DMS114 treated with DMSO at 0.1 percent for 48 hours (cell line): Measurements from ENCODE around the gene CEP57L1.
"Not testable (repeated sequence)": the region's sequence is repeated elsewhere in the genome, so short reads cannot be mapped to it uniquely, and the experiment has no call there.

ENCODE experiments used
- DNase-seq: peaks from one replicate; lab custom pipeline; 2025; ENCODE audit not compliant: unreplicated experiment; lab: John Stamatoyannopoulos, UW

CEP57L1 gene

GRCh38 chr6:109104512-109104911, 9.2 kb downstream of the CEP57L1 start:
- DNase-seq, result no peak

DNA sequence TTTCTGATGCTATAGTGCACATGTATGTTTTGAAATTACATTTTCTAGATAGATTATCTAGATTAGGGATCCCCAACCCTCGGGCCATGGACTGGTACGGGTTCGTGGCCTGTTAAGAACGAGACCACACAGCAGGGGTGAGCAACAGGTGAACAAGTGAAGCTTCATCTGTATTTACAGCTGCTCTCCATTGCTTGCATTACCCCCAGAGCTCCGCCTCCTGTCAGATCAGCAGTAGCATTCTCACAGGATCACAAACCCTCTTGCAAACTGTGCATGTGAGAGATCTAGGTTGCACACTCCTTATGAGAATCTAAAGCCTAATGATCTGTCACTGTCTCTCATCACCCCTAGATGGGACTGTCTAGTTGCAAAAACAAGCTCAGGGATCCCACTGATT, 10.4 kb downstream of the CEP57L1 start:
- DNase-seq, result no peak

DNA sequence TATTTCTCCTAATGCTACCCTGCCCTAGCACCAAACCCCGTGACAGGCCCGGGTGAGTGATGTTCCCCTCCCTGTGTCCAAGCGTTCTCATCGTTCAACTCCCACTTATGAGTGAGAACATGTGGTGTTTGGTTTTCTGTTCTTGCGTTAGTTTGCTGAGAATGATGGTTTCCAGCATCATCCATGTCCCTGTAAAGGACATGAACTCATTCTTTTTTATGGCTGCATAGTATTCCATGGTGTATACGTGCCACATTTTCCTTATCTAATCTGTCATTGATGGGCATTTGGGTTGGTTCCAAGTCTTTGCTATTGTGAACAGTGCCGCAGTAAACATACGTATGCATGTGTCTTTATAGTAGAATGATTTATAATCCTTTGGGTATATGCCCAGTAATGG, 14.4 kb downstream of the CEP57L1 start:
- not testable (repeated sequence) for DNase-seq

DNA sequence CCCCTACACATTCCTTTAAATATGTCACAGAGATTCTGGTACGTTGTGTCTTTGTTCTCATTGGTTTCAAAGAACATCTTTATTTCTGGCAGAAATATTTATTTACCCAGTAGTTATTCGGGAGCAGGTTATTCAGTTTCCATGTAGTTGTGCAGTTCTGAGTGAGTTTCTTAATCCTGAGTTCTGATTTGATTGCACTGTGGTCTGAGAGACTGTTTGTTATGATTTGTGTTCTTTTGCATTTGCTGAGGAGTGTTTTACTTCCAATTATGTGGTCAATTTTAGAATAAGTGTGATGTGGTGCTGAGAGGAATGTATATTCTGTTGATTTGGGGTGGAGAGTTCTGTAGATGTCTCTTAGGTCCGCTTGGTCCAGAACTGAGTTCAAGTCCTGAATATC, 17.4 kb downstream of the CEP57L1 start:
- not testable (repeated sequence) for DNase-seq

GRCh38 chr6:109117346-109118035, 22.2 kb downstream of the CEP57L1 start:
- no peak for DNase-seq

GRCh38 chr6:109118337-109118736, 23.0 kb downstream of the CEP57L1 start:
- DNase-seq, result no peak

- no peak for DNase-seq
Observed at GRCh38 chr6:109118871-109119354, 23.6 kb downstream of the CEP57L1 start.

GRCh38 chr6:109121411-109121810, 26.1 kb downstream of the CEP57L1 start:
- no peak for DNase-seq

- no peak for DNase-seq
Observed at GRCh38 chr6:109124219-109124618, 28.9 kb downstream of the CEP57L1 start.

DNA sequence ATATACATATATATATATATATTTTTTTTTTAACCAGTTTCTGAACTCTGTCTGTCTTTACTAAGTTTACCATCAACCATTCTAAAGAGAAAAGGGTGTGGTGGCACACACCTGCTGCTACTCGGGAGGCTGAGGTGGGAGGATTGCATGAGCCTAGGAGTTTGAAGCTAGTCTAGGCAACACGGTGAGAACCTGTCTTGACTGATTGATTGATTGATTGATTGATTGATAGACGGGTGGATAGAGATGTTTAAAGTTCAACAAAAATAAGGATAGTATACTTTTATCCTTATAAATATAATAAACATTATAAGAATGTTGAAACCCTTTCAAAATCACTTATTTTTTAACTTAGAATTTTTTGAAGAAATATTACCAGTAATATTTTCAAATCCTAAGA, 30.2 kb downstream of the CEP57L1 start:
- DNase-seq, result no peak

GRCh38 chr6:109130065-109130464, 34.8 kb downstream of the CEP57L1 start:
- no peak for DNase-seq

- not testable (repeated sequence) for DNase-seq
Observed at GRCh38 chr6:109135600-109135999, 40.3 kb downstream of the CEP57L1 start.

GRCh38 chr6:109136039-109136438, 40.7 kb downstream of the CEP57L1 start:
- not testable (repeated sequence) for DNase-seq

GRCh38 chr6:109136530-109136929, 41.2 kb downstream of the CEP57L1 start:
- not testable (repeated sequence) for DNase-seq

GRCh38 chr6:109139109-109139508, 43.8 kb downstream of the CEP57L1 start:
- no peak for DNase-seq

- not testable (repeated sequence) for DNase-seq
Observed at GRCh38 chr6:109142067-109142466, 46.8 kb downstream of the CEP57L1 start.

- DNase-seq, result no peak
Observed at GRCh38 chr6:109143191-109143590, 47.9 kb downstream of the CEP57L1 start.

- DNase-seq, result not testable (repeated sequence)
Observed at GRCh38 chr6:109148251-109148650, 52.9 kb downstream of the CEP57L1 start.

- not testable (repeated sequence) for DNase-seq
Observed at GRCh38 chr6:109148716-109149115, 53.4 kb downstream of the CEP57L1 start.

DNA sequence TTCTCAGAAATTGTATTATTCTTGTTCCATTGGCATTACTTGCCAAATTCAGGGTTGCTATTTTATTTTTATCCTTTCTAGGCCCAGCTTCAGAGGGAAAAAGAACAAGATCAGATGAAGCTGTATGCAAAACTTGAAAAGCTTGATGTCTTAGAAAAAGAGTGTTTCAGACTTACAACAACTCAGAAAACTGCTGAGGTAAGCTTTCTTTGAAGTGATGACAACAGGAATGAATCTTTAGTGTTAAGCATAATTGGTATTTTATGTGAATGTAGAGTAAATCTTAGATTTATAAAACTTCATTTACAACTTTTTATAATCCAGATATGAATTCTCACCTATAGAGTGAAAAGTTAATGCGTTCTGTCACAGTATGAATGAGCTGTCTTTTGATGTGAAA, 58.4 kb downstream of the CEP57L1 start:
- DNase-seq, result no peak

DNA sequence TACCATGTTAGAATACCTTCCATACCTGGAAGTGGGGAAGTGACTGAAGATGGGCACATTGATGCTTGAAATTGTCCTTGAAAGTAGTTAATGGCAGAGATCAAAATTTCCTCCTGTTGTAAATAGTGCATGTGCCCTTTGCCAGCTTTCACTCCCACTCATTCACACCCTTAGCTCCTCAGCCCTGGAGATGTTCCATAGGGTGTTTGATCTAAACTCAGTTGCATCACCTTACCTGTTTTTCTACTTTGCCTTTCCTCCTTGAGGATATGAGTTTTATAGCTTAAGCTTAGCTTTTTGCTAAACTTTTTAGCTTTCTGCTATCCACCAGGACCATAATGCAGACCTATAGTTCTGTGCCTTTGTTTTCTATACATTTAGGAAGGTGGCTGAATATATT, 69.0 kb downstream of the CEP57L1 start:
- no peak for DNase-seq

GRCh38 chr6:109165392-109165974, 70.2 kb downstream of the CEP57L1 start:
- DNase-seq, result no peak

GRCh38 chr6:109166673-109167072, 71.4 kb downstream of the CEP57L1 start:
- DNase-seq, result no peak
